SH-SY5Y (cell line): ENCODE results near the gene SERINC5.

Experiments used
- GATA2 ChIP-seq: IDR thresholded peaks from 2 replicates; pipeline ENCODE4 v1.6.1; 2011; ENCODE audit warnings: mild to moderate bottlenecking, low read depth, low read length
- GATA3 ChIP-seq: IDR thresholded peaks from 2 replicates; pipeline ENCODE4 v1.6.1; 2011; ENCODE audit warnings: low read depth, mild to moderate bottlenecking, low read length, moderate library complexity

DNA sequence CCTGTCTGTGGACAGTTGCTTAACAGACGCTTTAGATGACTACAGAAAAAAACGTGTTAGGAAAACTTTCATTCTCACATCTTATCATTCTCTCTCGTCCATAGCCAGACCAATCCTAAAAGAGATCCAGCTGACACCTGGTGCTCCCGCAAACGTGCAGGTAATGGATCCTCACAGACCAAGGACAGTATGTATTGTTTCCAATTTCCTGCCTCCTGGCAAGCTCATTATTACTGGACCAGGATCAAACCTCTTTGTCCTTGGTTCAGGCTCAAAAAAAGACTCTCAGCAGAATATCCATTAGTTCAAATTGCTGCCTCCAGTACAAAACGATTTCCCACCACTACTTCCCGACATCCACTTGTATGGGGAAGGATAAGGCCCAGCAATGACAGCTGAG is 62.4 kb downstream of the SERINC5 start:
- TF ChIP-seq GATA2 = no peak
- TF ChIP-seq GATA3 = no peak
